ENCODE measurements around the gene MMP1. TPM values are rescaled to one million over a fixed set of nuclear protein-coding genes. Genes with fewer than 3 reads are reported as not detected.

The MMP1 gene
- total RNA-seq, 4 donors from 2014 or later = not detected

- no peak for TF ChIP-seq CTCF (IDR thresholded peaks at IDR 0.05)
- no peak for TF ChIP-seq POLR2AphosphoS5 (IDR thresholded peaks at IDR 0.05)
- TF ChIP-seq EP300 (IDR thresholded peaks at IDR 0.05) = no peak
- no peak for TF ChIP-seq POLR2A (IDR thresholded peaks at IDR 0.05)
- WGBS, 2 donors (ENCODE audit: low coverage in 1 of 2) = 70 to 85% methylated on average over 2 of the region's 2 CpGs
- ATAC-seq = no peak
These were observed 12.0 kb upstream of the MMP1 start for GRCh38 chr11:102809971-102810370.

GRCh38 chr11:102807921-102808320 lies 10.0 kb upstream of the MMP1 start:
- TF ChIP-seq CTCF (IDR thresholded peaks at IDR 0.05) (no peak), EP300 (IDR thresholded peaks at IDR 0.05) (no peak), POLR2A (IDR thresholded peaks at IDR 0.05) (no peak), POLR2AphosphoS5 (IDR thresholded peaks at IDR 0.05) (no peak)
- no peak for ATAC-seq

More at GRCh38 chr11:102809971-102810370, 12.0 kb upstream of the MMP1 start:
- Histone ChIP-seq H3K27ac (no peak overlapping the region), H3K4me1 (no peaks in the 10 kb centered on the region), H3K4me3 (no peak overlapping the region), H3K9me3 (no peaks in the 10 kb centered on the region), H3K27me3 (no peaks in the 10 kb centered on the region), H3K36me3 (no peaks in the 10 kb centered on the region)

GRCh38 chr11:102806296-102806695 lies 8.3 kb upstream of the MMP1 start:
- no peak for ATAC-seq
- no peak overlapping the region for H3K4me3 ChIP-seq
- H3K4me1 ChIP-seq = no peaks in the 10 kb centered on the region
- no peak for TF ChIP-seq POLR2AphosphoS5 (IDR thresholded peaks at IDR 0.05)
- H3K36me3 ChIP-seq = no peaks in the 10 kb centered on the region
- H3K9me3 ChIP-seq = no peaks in the 10 kb centered on the region
- no peaks in the 10 kb centered on the region for H3K27me3 ChIP-seq
- 63 to 69% methylated on average over 3 of the region's 3 CpGs for WGBS, 2 donors (ENCODE audit: low coverage in 1 of 2)
- no peak overlapping the region for H3K27ac ChIP-seq

More at GRCh38 chr11:102807921-102808320, 10.0 kb upstream of the MMP1 start:
- Histone ChIP-seq H3K4me3 (no peak overlapping the region), H3K4me1 (no peaks in the 10 kb centered on the region), H3K9me3 (no peaks in the 10 kb centered on the region), H3K27me3 (no peaks in the 10 kb centered on the region), H3K36me3 (no peaks in the 10 kb centered on the region), H3K27ac (no peak overlapping the region)
- WGBS, 2 donors (ENCODE audit: low coverage in 1 of 2) = 50 to 71% methylated on average over 2 to 8 of the region's 19 CpGs

- no peaks in the 10 kb centered on the region for H3K4me1 ChIP-seq
- no peaks in the 10 kb centered on the region for H3K9me3 ChIP-seq
- no peaks in the 10 kb centered on the region for H3K36me3 ChIP-seq
- peak; percentile 59 for ATAC-seq
- H3K27ac ChIP-seq = no peak overlapping the region
- 21 to 31% methylated on average over 2 of the region's 2 CpGs for WGBS, 2 donors (ENCODE audit: low coverage in 1 of 2)
- no peaks in the 10 kb centered on the region for H3K27me3 ChIP-seq
- no peak overlapping the region for H3K4me3 ChIP-seq
- TF ChIP-seq POLR2AphosphoS5 (IDR thresholded peaks at IDR 0.05) (no peak), POLR2A (IDR thresholded peaks at IDR 0.05) (no peak), CTCF (IDR thresholded peaks at IDR 0.05) (no peak), EP300 (IDR thresholded peaks at IDR 0.05) (no peak)
These were observed 4.4 kb upstream of the MMP1 start for GRCh38 chr11:102802341-102802740.

GRCh38 chr11:102800767-102801166 lies 2.8 kb upstream of the MMP1 start:
- no peak for TF ChIP-seq CTCF (IDR thresholded peaks at IDR 0.05)
- no peak for TF ChIP-seq EP300 (IDR thresholded peaks at IDR 0.05)
- TF ChIP-seq POLR2A (IDR thresholded peaks at IDR 0.05) = no peak
- TF ChIP-seq POLR2AphosphoS5 (IDR thresholded peaks at IDR 0.05) = no peak
- Histone ChIP-seq H3K4me1 (no peaks in the 10 kb centered on the region), H3K27ac (no peak overlapping the region), H3K4me3 (no peak overlapping the region), H3K27me3 (no peaks in the 10 kb centered on the region), H3K36me3 (no peaks in the 10 kb centered on the region), H3K9me3 (no peaks in the 10 kb centered on the region)
- peak; percentile 57 for ATAC-seq
- 61 to 69% methylated on average over 4 of the region's 4 CpGs for WGBS, 2 donors (ENCODE audit: low coverage in 1 of 2)

Measured in gastroesophageal sphincter (tissue), 4 donors.